SK-N-SH (cell line): ENCODE data around the gene C15orf40. TPM values are rescaled to one million over a fixed set of nuclear protein-coding genes. Genes with fewer than 3 reads are reported as not detected.

Experiments used
- CTCF ChIA-PET: fragments of 300-600, 350-600 bp; formaldehyde crosslinking; extraction: SDS; loops from one replicate; lab custom pipeline; 2021; lab: Yijun Ruan, JAX
- POLR2A ChIA-PET: fragments of 350-600 bp; sonication (Branson Sonifier 250); formaldehyde crosslinking; extraction: SDS; loops from one replicate; lab custom pipeline; 2020; ENCODE audit warnings: antibody characterized with exemption, inconsistent platforms; lab: Yijun Ruan, JAX
- DNase-seq: peaks from one replicate; pipeline ENCODE4 v3.0.0; 2012
- H2AFZ ChIP-seq: fragments of 200-600 bp; sonication (generic); 2 replicates; pipeline ENCODE4 v1.8.1; 2016; ENCODE audit warnings: antibody characterized with exemption, mild to moderate bottlenecking, low read depth
- H3F3A ChIP-seq: fragments of 200-600 bp; sonication (generic); replicated peaks from 2 replicates; pipeline ENCODE3; 2016; ENCODE audit warnings: antibody characterized with exemption, mild to moderate bottlenecking; ENCODE audit not compliant: insufficient read depth
- H3K27ac ChIP-seq, 2 experiments: fragments of 200-500 bp in 1 of 2; fragments of 200-600 bp in 1 of 2; sonication (Bioruptor generic) in 1 of 2; sonication (generic), shearing (Covaris generic) in 1 of 2; 2 replicates each; pipeline versions ENCODE4 v1.5.1 to v1.6.1; 2014 to 2016; ENCODE audit warnings: low read depth in 2 of 2, inconsistent platforms in 1 of 2, low read length in 1 of 2, mild to moderate bottlenecking in 1 of 2, mixed read lengths in 1 of 2
- H3K27me3 ChIP-seq: fragments of 200-600 bp; sonication (generic), shearing (Covaris generic); 2 replicates; pipeline ENCODE4 v1.6.1; 2016; ENCODE audit warnings: mixed run types; ENCODE audit not compliant: insufficient read depth
- H3K36me3 ChIP-seq, 2 experiments: fragments of 200-500 bp in 1 of 2; fragments of 200-600 bp in 1 of 2; sonication (Bioruptor generic) in 1 of 2; sonication (generic) in 1 of 2; replicated peaks in 1 of 2; 2 replicates each; pipeline versions ENCODE3 to v1.5.1; 2014 to 2016; ENCODE audit warnings: low read length in 1 of 2, mild to moderate bottlenecking in 1 of 2; ENCODE audit not compliant: insufficient read depth in 2 of 2, control insufficient read depth in 1 of 2
- H3K4me1 ChIP-seq, 2 experiments: fragments of 200-500 bp in 1 of 2; fragments of 200-600 bp in 1 of 2; sonication (Bioruptor generic) in 1 of 2; sonication (generic), shearing (Covaris generic) in 1 of 2; 2 replicates each; pipeline versions ENCODE4 v1.5.1 to v1.6.1; 2014 to 2016; ENCODE audit warnings: low read depth in 1 of 2, low read length in 1 of 2, mixed run types in 1 of 2; ENCODE audit not compliant: insufficient read depth in 2 of 2, control insufficient read depth in 1 of 2
- H3K4me2 ChIP-seq: fragments of 200-600 bp; sonication (generic), shearing (Covaris generic); 2 replicates; pipeline ENCODE4 v1.6.1; 2017; ENCODE audit warnings: mixed run types
- H3K4me3 ChIP-seq, 2 experiments: fragments of 200-500 bp in 1 of 2; fragments of 200-600 bp in 1 of 2; sonication (Bioruptor generic) in 1 of 2; sonication (generic), shearing (Covaris generic) in 1 of 2; 2 replicates each; pipeline versions ENCODE4 v1.5.1 to v1.8.1; 2014 to 2016; ENCODE audit warnings: low read depth in 2 of 2, inconsistent platforms in 1 of 2, low read length in 1 of 2, mild to moderate bottlenecking in 1 of 2, mixed read lengths in 1 of 2, moderate library complexity in 1 of 2
- H3K79me2 ChIP-seq: fragments of 200-600 bp; sonication (generic); 2 replicates; pipeline ENCODE4 v1.8.1; 2017; ENCODE audit warnings: mild to moderate bottlenecking; ENCODE audit not compliant: insufficient read depth
- H3K9ac ChIP-seq: fragments of 200-600 bp; sonication (generic); 2 replicates; pipeline ENCODE4 v1.6.1; 2017; ENCODE audit warnings: mixed run types
- H3K9me2 ChIP-seq: fragments of 200-600 bp; sonication (generic); 2 replicates; pipeline ENCODE4 v1.6.1; 2017; ENCODE audit warnings: mixed run types
- H3K9me3 ChIP-seq: fragments of 200-600 bp; sonication (generic); 2 replicates; pipeline ENCODE4 v1.6.1; 2017; ENCODE audit warnings: mixed run types, mild to moderate bottlenecking, moderate library complexity
- H4K20me1 ChIP-seq: fragments of 200-600 bp; sonication (generic); 2 replicates; pipeline ENCODE4 v1.6.1; 2017; ENCODE audit warnings: mild to moderate bottlenecking, mixed run types; ENCODE audit not compliant: insufficient read depth
- ELF1 ChIP-seq: IDR thresholded peaks from 2 replicates; pipeline ENCODE4 v1.4.0; 2012
- EP300 ChIP-seq, 2 experiments: IDR thresholded peaks; 2 replicates each; pipeline versions ENCODE4 v1.4.0 to v1.6.1; 2012; ENCODE audit warnings: borderline replicate concordance in 1 of 2, low read depth in 1 of 2, low read length in 1 of 2
- EZH2phosphoT487 ChIP-seq: fragments of 200-600 bp; sonication (generic); IDR thresholded peaks from 2 replicates; pipeline ENCODE4 v1.6.1; 2017; ENCODE audit warnings: low read depth, mixed run types, mild to moderate bottlenecking, antibody characterized with exemption, moderate library complexity, borderline replicate concordance
- FOXM1 ChIP-seq: IDR thresholded peaks from 2 replicates; pipeline ENCODE4 v1.4.0; 2012; ENCODE audit warnings: low read depth, mild to moderate bottlenecking
- GATA2 ChIP-seq: sonication (generic); formaldehyde crosslinking; IDR thresholded peaks from 2 replicates; pipeline ENCODE4 v1.5.0; 2020; ENCODE audit warnings: mild to moderate bottlenecking, missing genetic modification reagents
- IRF3 ChIP-seq: fragments of 150-350 bp; IDR thresholded peaks from 2 replicates; pipeline ENCODE4 v1.6.1; 2016; ENCODE audit warnings: mild to moderate bottlenecking, low read depth, low read length
- JUND ChIP-seq: IDR thresholded peaks from 2 replicates; pipeline ENCODE4 v1.4.0; 2012
- MAX ChIP-seq: IDR thresholded peaks from 2 replicates; pipeline ENCODE4 v1.4.0; 2012; ENCODE audit warnings: low read depth
- MXI1 ChIP-seq: IDR thresholded peaks from 2 replicates; pipeline ENCODE4 v1.6.1; 2012; ENCODE audit warnings: mild to moderate bottlenecking, low read depth, low read length, improper control_type of control experiment
- NRF1 ChIP-seq: IDR thresholded peaks from 2 replicates; pipeline ENCODE4 v1.6.1; 2012; ENCODE audit warnings: low read depth, mild to moderate bottlenecking, low read length
- PBX3 ChIP-seq: IDR thresholded peaks from 2 replicates; pipeline ENCODE4; 2012
- POLR2AphosphoS5 ChIP-seq: IDR thresholded peaks from 2 replicates; pipeline ENCODE4 v1.6.1; 2012; ENCODE audit warnings: low read depth, low read length
- RAD21 ChIP-seq: IDR thresholded peaks from 2 replicates; pipeline ENCODE4 v1.6.1; 2012; ENCODE audit warnings: mild to moderate bottlenecking, low read length
- REST ChIP-seq: IDR thresholded peaks from 2 replicates; pipeline ENCODE4 v1.6.1; 2012; ENCODE audit warnings: mild to moderate bottlenecking, low read depth, low read length, moderate library complexity
- RFX5 ChIP-seq: IDR thresholded peaks from 2 replicates; pipeline ENCODE4 v1.6.1; 2012; ENCODE audit warnings: mild to moderate bottlenecking, improper control_type of control experiment, low read length
- SIN3A ChIP-seq: IDR thresholded peaks from 2 replicates; pipeline ENCODE4 v1.6.1; 2012; ENCODE audit warnings: low read depth, mild to moderate bottlenecking, low read length, moderate library complexity, borderline replicate concordance
- TCF12 ChIP-seq: IDR thresholded peaks from 2 replicates; pipeline ENCODE4 v1.4.0; 2012
- TEAD4 ChIP-seq: IDR thresholded peaks from 2 replicates; pipeline ENCODE4 v1.4.0; 2012; ENCODE audit warnings: mild to moderate bottlenecking, borderline replicate concordance; ENCODE audit not compliant: insufficient read depth
- YY1 ChIP-seq: IDR thresholded peaks from 2 replicates; pipeline ENCODE4 v1.4.0; 2012; ENCODE audit warnings: low read depth, mild to moderate bottlenecking
- ZBTB33 ChIP-seq: IDR thresholded peaks from 2 replicates; pipeline ENCODE4 v1.4.0; 2012; ENCODE audit warnings: low read depth, borderline replicate concordance
- WGBS: methylation state at CpG from one replicate; pipeline ENCODE4 v1.1.6; 2017; ENCODE audit warnings: low lambda C conversion rate; 5-methylcytosine and 5-hydroxymethylcytosine counted together
- polyA plus RNA-seq, 3 experiments: library from polyadenylated mRNA; depleted of rRNA; stranded (reverse); fragments of >200 nt; gene quantifications; 2 replicates each; pipeline ENCODE4 v1.2.3, GENCODE V29; 2012

Gene C15orf40
- polyA plus RNA-seq, 1 of the 3 experiments (the other 2 are of a cell fraction): 44.1 TPM

GRCh38 chr15:82980981-82981380 is 30.5 kb downstream of the C15orf40 start:
- Histone ChIP-seq H3K4me1 (peaks cover 3 to 4% of the 10 kb centered on the region in 2 experiments; a peak in 2 of 4 replicates), H3K79me2 (no peaks in the 10 kb centered on the region), H3K27me3 (no peaks in the 10 kb centered on the region), H3K4me3 (no peak overlapping the region), H3K9ac (no peak overlapping the region), H4K20me1 (no peaks in the 10 kb centered on the region), H3F3A (no peaks in the 10 kb centered on the region), H3K27ac (no peak overlapping the region), H3K9me3 (no peaks in the 10 kb centered on the region), H3K4me2 (no peak overlapping the region), H2AFZ (no peak overlapping the region), H3K36me3 (no peaks in the 10 kb centered on the region), H3K9me2 (no peaks in the 10 kb centered on the region)
- WGBS: 67% methylated on average over 2 of the region's 2 CpGs
- TF ChIP-seq GATA2: no peak
- no peak for TF ChIP-seq TCF12
- no peak for TF ChIP-seq FOXM1
- no peak for TF ChIP-seq POLR2AphosphoS5
- TF ChIP-seq ELF1: no peak
- TF ChIP-seq JUND: no peak
- TF ChIP-seq MAX: no peak
- no peak for TF ChIP-seq PBX3
- no peak for TF ChIP-seq RAD21
- no peak for TF ChIP-seq MXI1
- TF ChIP-seq NRF1: no peak
- TF ChIP-seq RFX5: no peak
- no peak for TF ChIP-seq TEAD4
- no peak for TF ChIP-seq EZH2phosphoT487
- TF ChIP-seq IRF3: no peak
- no peak for TF ChIP-seq YY1
- TF ChIP-seq ZBTB33: no peak
- no peak for TF ChIP-seq SIN3A
- TF ChIP-seq REST: no peak
- TF ChIP-seq EP300 (IDR thresholded peaks at IDR 0.05; ENCODE audit: borderline replicate concordance in 1 of 2, low read depth in 1 of 2, low read length in 1 of 2): no peak
- ChIA-PET CTCF (no interaction called here), POLR2A (no interaction called here)
- DNase-seq: no peak
